Nephron (organoid): Measurements from ENCODE around the gene SPACA6.

Experiments used
- H3K27ac Mint-ChIP-seq, 3 experiments: 2 replicates each; pipeline ENCODE4 v1.8.0; 2020; ENCODE audit warnings: mixed read lengths in 3 of 3, mild to moderate bottlenecking in 2 of 3, moderate library complexity in 1 of 3
- H3K27me3 Mint-ChIP-seq: 2 replicates; pipeline ENCODE4 v1.8.0; 2021; ENCODE audit warnings: low read depth, mild to moderate bottlenecking, moderate library complexity, mixed read lengths
- H3K36me3 Mint-ChIP-seq: 2 replicates; pipeline ENCODE4 v1.8.0; 2020; ENCODE audit warnings: low read depth, mixed read lengths
- H3K4me1 Mint-ChIP-seq: 2 replicates; pipeline ENCODE4 v1.8.0; 2020; ENCODE audit warnings: mixed read lengths
- H3K4me3 Mint-ChIP-seq, 3 experiments: 2 replicates each; pipeline ENCODE4 v1.8.0; 2020; ENCODE audit warnings: mild to moderate bottlenecking in 3 of 3, mixed read lengths in 3 of 3, moderate library complexity in 2 of 3
- H3K9me3 Mint-ChIP-seq: 2 replicates; pipeline ENCODE4 v1.8.0; 2020; ENCODE audit warnings: mixed read lengths
- CTCF ChIP-seq, 3 experiments: fragments of 200-600 bp; sonication (generic); IDR thresholded peaks; one replicate each; pipeline ENCODE4 v1.5.0; 2021; ENCODE audit warnings: antibody characterized with exemption in 3 of 3; ENCODE audit not compliant: unreplicated experiment in 3 of 3

The SPACA6 gene

DNA sequence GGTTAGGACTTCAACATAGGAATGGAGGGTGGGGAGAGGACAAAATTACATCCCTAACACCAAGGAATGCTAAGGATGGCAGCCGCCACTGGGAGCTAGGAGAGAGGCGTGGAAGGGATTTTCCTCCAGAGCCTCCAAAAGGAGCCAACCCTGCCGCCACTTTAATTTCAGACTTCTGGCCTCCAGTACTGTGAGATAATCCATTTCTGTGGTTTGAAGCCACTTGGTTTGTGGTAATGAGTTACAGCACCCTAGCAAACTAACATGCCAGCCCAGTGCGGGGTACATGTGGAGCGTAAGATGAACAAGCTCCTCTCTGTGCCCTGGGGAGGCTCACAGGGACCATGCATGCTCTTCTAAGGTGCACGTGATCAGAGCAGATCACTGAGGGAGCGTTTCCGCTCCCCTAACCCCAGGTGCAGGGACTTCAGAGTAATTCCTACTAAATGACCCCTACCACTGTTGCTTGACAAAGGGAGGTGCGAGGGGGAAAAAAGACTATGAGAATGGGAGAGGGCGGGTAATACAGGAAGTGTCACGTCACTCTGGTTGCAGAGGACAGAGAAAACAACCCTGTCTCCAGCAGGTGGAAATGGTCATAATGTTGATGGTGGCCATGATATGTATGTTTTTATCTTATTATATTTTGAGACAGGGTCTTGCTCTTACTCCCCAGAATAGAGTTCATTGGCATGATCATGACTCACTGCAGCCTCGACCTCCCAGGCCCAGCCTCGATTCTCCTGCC, 46.5 kb downstream of the SPACA6 start:
- H3K4me1 Mint-ChIP-seq = no peaks in the 10 kb centered on the region
- H3K27me3 Mint-ChIP-seq = peaks cover 14% of the 10 kb centered on the region
- TF ChIP-seq CTCF (IDR thresholded peaks at IDR 0.05; ENCODE audit: unreplicated experiment in 3 of 3) = no peak
- no peak overlapping the region for H3K4me3 Mint-ChIP-seq
- H3K27ac Mint-ChIP-seq = no peak overlapping the region
- H3K9me3 Mint-ChIP-seq = peaks cover 5% of the 10 kb centered on the region
- H3K36me3 Mint-ChIP-seq = no peaks in the 10 kb centered on the region

DNA sequence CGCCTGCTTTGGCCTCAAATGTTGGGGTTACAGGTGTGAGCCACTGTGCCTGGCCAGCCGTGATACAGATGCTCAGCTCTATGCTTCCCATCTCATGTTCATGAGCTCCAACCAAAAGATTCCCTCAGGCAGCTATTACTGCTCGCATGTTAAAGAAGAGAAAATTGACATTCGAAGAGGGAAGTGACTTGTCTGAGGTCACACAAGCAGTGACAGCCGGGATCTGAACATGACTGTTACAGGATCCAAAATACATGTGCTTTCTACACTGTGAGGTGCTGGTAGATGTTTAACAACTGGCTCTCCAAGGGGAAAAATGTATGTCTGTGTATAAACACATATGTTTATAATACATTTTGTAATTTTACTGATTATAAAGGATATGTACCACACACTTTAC, 47.2 kb downstream of the SPACA6 start:
- no peaks in the 10 kb centered on the region for H3K36me3 Mint-ChIP-seq
- TF ChIP-seq CTCF (IDR thresholded peaks at IDR 0.05; ENCODE audit: unreplicated experiment in 3 of 3) = no peak

GRCh38 chr19:51742789-51743188, 49.7 kb downstream of the SPACA6 start:
- no peak overlapping the region for H3K27ac Mint-ChIP-seq
- TF ChIP-seq CTCF (IDR thresholded peaks at IDR 0.05; ENCODE audit: unreplicated experiment in 3 of 3) = no peak
- H3K36me3 Mint-ChIP-seq = no peaks in the 10 kb centered on the region
- peaks cover 13% of the 10 kb centered on the region for H3K9me3 Mint-ChIP-seq
- H3K27me3 Mint-ChIP-seq = peaks cover 24% of the 10 kb centered on the region
- H3K4me1 Mint-ChIP-seq = no peaks in the 10 kb centered on the region
- no peak overlapping the region for H3K4me3 Mint-ChIP-seq

More for the DNA sequence above, 47.2 kb downstream of the SPACA6 start:
- no peak overlapping the region for H3K27ac Mint-ChIP-seq
- no peaks in the 10 kb centered on the region for H3K4me1 Mint-ChIP-seq
- peaks cover 14% of the 10 kb centered on the region for H3K27me3 Mint-ChIP-seq
- H3K9me3 Mint-ChIP-seq = peaks cover 7% of the 10 kb centered on the region
- H3K4me3 Mint-ChIP-seq = no peak overlapping the region

DNA sequence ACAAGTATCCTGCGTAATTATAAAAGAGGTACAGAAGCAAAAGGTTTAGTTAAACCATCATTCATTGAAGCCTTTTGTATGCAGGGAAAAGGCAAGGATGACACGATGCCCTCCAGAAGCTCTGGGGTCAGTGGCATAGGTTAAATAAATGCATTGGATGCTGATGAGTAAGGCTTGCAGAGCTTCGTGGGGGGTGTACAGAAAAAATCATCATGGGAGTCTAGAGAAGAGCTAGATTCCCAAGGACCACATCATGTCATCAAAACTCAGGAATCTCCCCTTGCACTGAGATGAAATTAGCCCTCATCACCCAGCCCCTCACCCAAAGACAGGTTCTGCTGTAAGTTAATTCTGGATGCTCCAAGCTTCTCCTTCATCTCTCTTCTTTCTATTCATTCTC, 50.3 kb downstream of the SPACA6 start:
- Mint-ChIP-seq H3K4me1 (no peaks in the 10 kb centered on the region), H3K36me3 (no peaks in the 10 kb centered on the region), H3K27me3 (peaks cover 24% of the 10 kb centered on the region), H3K4me3 (no peak overlapping the region), H3K27ac (no peak overlapping the region), H3K9me3 (peaks cover 13% of the 10 kb centered on the region)
- no peak for TF ChIP-seq CTCF (IDR thresholded peaks at IDR 0.05; ENCODE audit: unreplicated experiment in 3 of 3)

- Mint-ChIP-seq H3K9me3 (peaks cover 13% of the 10 kb centered on the region), H3K36me3 (no peaks in the 10 kb centered on the region), H3K27ac (no peak overlapping the region), H3K4me3 (no peak overlapping the region), H3K4me1 (no peaks in the 10 kb centered on the region), H3K27me3 (peaks cover 18% of the 10 kb centered on the region)
- no peak for TF ChIP-seq CTCF (IDR thresholded peaks at IDR 0.05; ENCODE audit: unreplicated experiment in 3 of 3)
Measured at GRCh38 chr19:51746731-51747130, 53.6 kb downstream of the SPACA6 start.

DNA sequence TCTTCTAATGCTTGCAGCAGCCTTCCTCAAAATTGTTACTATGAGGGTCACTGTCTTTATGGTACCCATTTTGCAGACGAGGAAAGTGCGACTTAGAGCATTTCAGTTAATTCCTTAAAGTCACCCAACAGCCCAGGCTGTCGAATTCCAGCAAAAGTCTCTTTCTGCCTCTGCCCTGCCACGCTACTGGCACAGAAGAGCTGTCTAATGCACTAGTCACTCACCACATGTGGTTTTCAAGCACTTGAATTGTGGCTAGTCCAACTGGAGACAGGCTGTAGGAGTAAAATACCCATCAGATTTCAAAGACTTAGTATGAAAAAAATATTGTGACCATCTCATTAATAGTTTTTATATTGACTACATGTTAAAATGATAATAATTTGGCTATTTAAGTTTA, 56.8 kb downstream of the SPACA6 start:
- H3K4me1 Mint-ChIP-seq = no peaks in the 10 kb centered on the region
- no peak for TF ChIP-seq CTCF (IDR thresholded peaks at IDR 0.05; ENCODE audit: unreplicated experiment in 3 of 3)
- no peak overlapping the region for H3K27ac Mint-ChIP-seq
- no peaks in the 10 kb centered on the region for H3K36me3 Mint-ChIP-seq
- H3K27me3 Mint-ChIP-seq = peaks cover 14% of the 10 kb centered on the region
- peaks cover 8% of the 10 kb centered on the region for H3K9me3 Mint-ChIP-seq
- H3K4me3 Mint-ChIP-seq = no peak overlapping the region
